ENCODE measurements around the gene NUCB1.
"Not testable (repeated sequence)": the region's sequence is repeated elsewhere in the genome, so short reads cannot be mapped to it uniquely, and the experiment has no call there.

The NUCB1 gene

GRCh38 chr19:48906324-48906723 lies 6.2 kb downstream of the NUCB1 start:
- no peak for FAIRE-seq

GRCh38 chr19:48907671-48908070 lies 7.6 kb downstream of the NUCB1 start:
- no peak for FAIRE-seq

- FAIRE-seq: not testable (repeated sequence)
Observed at GRCh38 chr19:48909424-48910077, 9.4 kb downstream of the NUCB1 start.

GRCh38 chr19:48910803-48911202 lies 10.7 kb downstream of the NUCB1 start:
- FAIRE-seq: no peak

- peak; percentile 27 for FAIRE-seq
Observed at GRCh38 chr19:48913114-48913889, 13.2 kb downstream of the NUCB1 start.

GRCh38 chr19:48914181-48914580 lies 14.1 kb downstream of the NUCB1 start:
- no peak for FAIRE-seq

GRCh38 chr19:48915757-48916156 lies 15.6 kb downstream of the NUCB1 start:
- FAIRE-seq: no peak

GRCh38 chr19:48918071-48918470 lies 18.0 kb downstream of the NUCB1 start:
- FAIRE-seq: no peak

- FAIRE-seq: peak; percentile 71
Observed at GRCh38 chr19:48918801-48919247, 18.7 kb downstream of the NUCB1 start.

GRCh38 chr19:48919271-48919670 lies 19.2 kb downstream of the NUCB1 start:
- not testable (repeated sequence) for FAIRE-seq

- no peak for FAIRE-seq
Observed at GRCh38 chr19:48920949-48921348, 20.8 kb downstream of the NUCB1 start.

- no peak for FAIRE-seq
Observed at GRCh38 chr19:48921721-48922500, 21.8 kb downstream of the NUCB1 start.

- no peak for FAIRE-seq
Observed at GRCh38 chr19:48922548-48923490, 22.7 kb downstream of the NUCB1 start.

- no peak for FAIRE-seq
Observed at GRCh38 chr19:48925240-48925843, 25.2 kb downstream of the NUCB1 start.

- not testable (repeated sequence) for FAIRE-seq
Observed at GRCh38 chr19:48925890-48926289, 25.8 kb downstream of the NUCB1 start.

GRCh38 chr19:48926909-48927308 lies 26.8 kb downstream of the NUCB1 start:
- FAIRE-seq: no peak

- not testable (repeated sequence) for FAIRE-seq
Observed at GRCh38 chr19:48927692-48928091, 27.6 kb downstream of the NUCB1 start.

GRCh38 chr19:48928164-48929025 lies 28.3 kb downstream of the NUCB1 start:
- FAIRE-seq: no peak

GRCh38 chr19:48933382-48933932 lies 33.3 kb downstream of the NUCB1 start, which contains the start of gene DHDH:
Gene DHDH, plus strand, starts transcription at chr19:48933699. Its CDS starts 23 bp downstream, at chr19:48933722.
- peak; percentile 95 for FAIRE-seq

GRCh38 chr19:48934837-48935236 lies 34.7 kb downstream of the NUCB1 start:
- no peak for FAIRE-seq
